B cell (primary cell): ENCODE data around the gene SSC5D. TPM values are rescaled to one million over a fixed set of nuclear protein-coding genes. Genes with fewer than 3 reads are reported as not detected.

Experiments used
- ATAC-seq: fragments of 200-7000 bp; cut with Tn5 transposase; one replicate; pipeline ENCODE4 v1.10.0; 2021; ENCODE audit warnings: low read depth, mild to moderate bottlenecking, moderate number of reproducible peaks, moderate library complexity
- CTCF ChIA-PET: fragments of 350-600 bp; sonication (Branson Sonifier 250); formaldehyde crosslinking; loops from one replicate; lab custom pipeline; 2021; ENCODE audit warnings: antibody characterized with exemption, inconsistent platforms; lab: Charles Lee
- POLR2A ChIA-PET: fragments of 350-600 bp; sonication (Branson Sonifier 250); formaldehyde crosslinking; loops from one replicate; lab custom pipeline; 2021; ENCODE audit warnings: antibody characterized with exemption; lab: Charles Lee
- DNase-seq: peaks from one replicate; pipeline ENCODE4 v3.0.0; 2013
- H2AFZ ChIP-seq: 2 replicates; pipeline ENCODE4 v1.6.1; 2012; ENCODE audit warnings: mild to moderate bottlenecking, low read depth, low read length; ENCODE audit not compliant: insufficient read depth, poor library complexity, severe bottlenecking
- H3K27ac ChIP-seq, 2 donors: 1 replicate in 1 of 2; 2 replicates in 1 of 2; pipeline ENCODE4 v1.5.1; 2012 to 2013; ENCODE audit warnings: low read length in 2 of 2, mild to moderate bottlenecking in 2 of 2, moderate library complexity in 1 of 2
- H3K27me3 ChIP-seq, 4 experiments: fragments of 200-600 bp in 1 of 4; sonication (generic) in 1 of 4; replicated peaks in 1 of 4; 1 replicate in 2 of 4; 2 replicates in 2 of 4; pipeline versions ENCODE4 v1.6.1 to v1.7.0; 2013 to 2016; ENCODE audit warnings: low read length in 3 of 4, mild to moderate bottlenecking in 2 of 4, mixed read lengths in 1 of 4, moderate library complexity in 1 of 4; ENCODE audit not compliant: insufficient read depth in 4 of 4, control insufficient read depth in 3 of 4; ENCODE audit errors: control extremely low read depth in 1 of 4
- H3K36me3 ChIP-seq, 2 experiments: replicated peaks in 1 of 2; 1 replicate in 1 of 2; 2 replicates in 1 of 2; pipeline versions ENCODE4 v1.6.1 to v1.7.1; 2013; ENCODE audit warnings: low read length in 1 of 2; ENCODE audit not compliant: insufficient read depth in 2 of 2, control insufficient read depth in 1 of 2; ENCODE audit errors: control extremely low read depth in 1 of 2, extremely low read depth in 1 of 2
- H3K4me1 ChIP-seq, 2 donors: fragments of 200-600 bp in 1 of 2; sonication (generic) in 1 of 2; 1 replicate in 1 of 2; 2 replicates in 1 of 2; pipeline versions ENCODE4 v1.5.1 to v1.6.1; 2013 to 2017; ENCODE audit warnings: low read length in 2 of 2; ENCODE audit not compliant: control insufficient read depth in 2 of 2, insufficient read depth in 2 of 2
- H3K4me2 ChIP-seq: replicated peaks from 2 replicates; pipeline ENCODE3; 2012; ENCODE audit warnings: mild to moderate bottlenecking, low read depth, low read length; ENCODE audit not compliant: poor library complexity, severe bottlenecking
- H3K4me3 ChIP-seq, 5 experiments: fragments of 200-600 bp in 1 of 5; sonication (generic) in 1 of 5; 1 replicate in 3 of 5; 2 replicates in 2 of 5; pipeline versions ENCODE4 v1.5.1 to v1.7.0; 2011 to 2016; ENCODE audit warnings: low read length in 4 of 5, mild to moderate bottlenecking in 4 of 5, low read depth in 2 of 5, control low read depth in 1 of 5, moderate library complexity in 1 of 5; ENCODE audit not compliant: insufficient read depth in 1 of 5; ENCODE audit errors: control extremely low read depth in 1 of 5, extremely low read depth in 1 of 5
- H3K79me2 ChIP-seq: fragments of 200-600 bp; sonication (generic); one replicate; pipeline ENCODE4 v1.6.0; 2016; ENCODE audit warnings: low read length; ENCODE audit not compliant: control insufficient read depth, insufficient read depth
- H3K9ac ChIP-seq: fragments of 200-600 bp; sonication (generic); 2 replicates; pipeline ENCODE4 v1.6.1; 2017; ENCODE audit warnings: mild to moderate bottlenecking, low read length, moderate library complexity
- H3K9me3 ChIP-seq, 3 donors: one replicate each; pipeline versions ENCODE4 v1.6.1 to v1.7.1; 2013; ENCODE audit warnings: low read length in 2 of 3; ENCODE audit not compliant: control insufficient read depth in 2 of 3, insufficient read depth in 1 of 3; ENCODE audit errors: control extremely low read depth in 1 of 3
- H4K20me1 ChIP-seq: 2 replicates; pipeline ENCODE4 v1.6.0; 2012; ENCODE audit warnings: mild to moderate bottlenecking, low read length; ENCODE audit not compliant: insufficient read depth, control insufficient read depth, poor library complexity, severe bottlenecking
- H3K27ac Mint-ChIP-seq: one replicate; pipeline ENCODE4 v1.8.0; 2021; ENCODE audit warnings: mixed read lengths
- H3K27me3 Mint-ChIP-seq: one replicate; pipeline ENCODE4 v1.8.0; 2021; ENCODE audit warnings: mixed read lengths
- H3K4me1 Mint-ChIP-seq: one replicate; pipeline ENCODE4 v1.8.0; 2021; ENCODE audit warnings: mixed read lengths
- H3K4me3 Mint-ChIP-seq: one replicate; pipeline ENCODE4 v1.8.0; 2021; ENCODE audit warnings: mixed read lengths
- H3K9me3 Mint-ChIP-seq: one replicate; pipeline ENCODE4 v1.8.0; 2022; ENCODE audit warnings: mixed read lengths; ENCODE audit not compliant: insufficient read depth
- CTCF ChIP-seq: fragments of 200-600 bp; IDR thresholded peaks from one replicate; pipeline ENCODE4 v1.8.0; 2022; ENCODE audit warnings: antibody characterized with exemption, mild to moderate bottlenecking
- EZH2 ChIP-seq: IDR thresholded peaks from 2 replicates; pipeline ENCODE4 v1.6.1; 2012; ENCODE audit warnings: borderline replicate concordance, low read depth, mild to moderate bottlenecking, moderate library complexity, low read length; ENCODE audit not compliant: insufficient read depth, poor library complexity, severe bottlenecking
- WGBS: methylation state at CpG from one replicate; pipeline ENCODE4 v1.1.5; 2013; ENCODE audit warnings: missing lambda C conversion rate; ENCODE audit not compliant: insufficient coverage; 5-methylcytosine and 5-hydroxymethylcytosine counted together
- intact Hi-C: fragments of 100-400 bp; cut with micrococcal nuclease; formaldehyde crosslinking; loops from one replicate; pipeline ENCODE4 v1.10.0; 2022
- polyA plus RNA-seq: library from polyadenylated mRNA; depleted of rRNA; stranded (reverse); fragments of >200 nt; gene quantifications from 2 replicates; pipeline ENCODE4 v1.2.3, GENCODE V29; 2012
- total RNA-seq, 2 donors: library from RNA; stranded (reverse); fragments of 120-200 nt in 1 of 2; gene quantifications; 1 replicate in 1 of 2; 2 replicates in 1 of 2; pipeline versions ENCODE4 v1.2.3 to v1.2.4, GENCODE V29; 2013 to 2022

Gene SSC5D
- total and polyA plus RNA-seq, 2 donors (not counting 1 experiment from before 2014, with no cell fraction given): 0.22 to 0.44 TPM

GRCh38 chr19:55484593-55485438 is 3.4 kb upstream of the SSC5D start, which contains the start of gene NAT14:
TSS of gene NAT14 (plus strand) at chr19:55485188. CDS start at chr19:55485709, 521 bp downstream.
- 2% methylated on average over 74 of the region's 78 CpGs for WGBS

More at GRCh38 chr19:55484593-55485438, 3.4 kb upstream of the SSC5D start, which contains the start of gene NAT14:
- Histone ChIP-seq H3K27me3 (no peaks in the 10 kb centered on the region), H3K4me2 (peak within 1 kb of the TSS; percentile 87), H3K9ac (peak within 1 kb of the TSS; percentile 68), H3K36me3 (peaks cover 0 to 2% of the 10 kb centered on the region in 2 experiments), H3K9me3 (no peaks in the 10 kb centered on the region), H3K4me1 (peaks cover 10 to 22% of the 10 kb centered on the region in 2 donors), H3K27ac (peak within 1 kb of the TSS; percentile 20 to 70), H4K20me1 (peaks cover 23% of the 10 kb centered on the region), H2AFZ (peak within 1 kb of the TSS; percentile 60), H3K79me2 (peaks cover 9% of the 10 kb centered on the region), H3K4me3 (peak within 1 kb of the TSS; percentile 3 to 71 (median 55))
- ATAC-seq (peak; percentile 76), DNase-seq (peak; percentile 89)
- Mint-ChIP-seq H3K9me3 (no peaks in the 10 kb centered on the region), H3K27ac (peak within 1 kb of the TSS; percentile 80), H3K27me3 (no peaks in the 10 kb centered on the region), H3K4me1 (peaks cover 15% of the 10 kb centered on the region), H3K4me3 (peak within 1 kb of the TSS; percentile 83)
- ChIA-PET POLR2A (interaction anchor here (0.5 to 2.1 kb wide), 5 partner anchors 8 to 212 kb away, joined by 3 to 30 read pairs (median 3); partner anchors contain the start of genes FIZ1, ZNF628 and ZNF784), CTCF (interaction anchor here (0.6 to 2.8 kb wide), 2 partner anchors 9 to 19 kb away, joined by 3 to 15 read pairs; no protein-coding TSS in a partner anchor)
- intact Hi-C loops: loop anchor here (1.0 kb wide), 1 partner anchor 8 kb away; no protein-coding TSS in a partner anchor
- TF ChIP-seq EZH2 (no peak), CTCF (no peak)
